ENCODE results near the gene MTMR11. TPM values are rescaled to one million over a fixed set of nuclear protein-coding genes. Genes with fewer than 3 reads are reported as not detected.

The MTMR11 gene, protein sequence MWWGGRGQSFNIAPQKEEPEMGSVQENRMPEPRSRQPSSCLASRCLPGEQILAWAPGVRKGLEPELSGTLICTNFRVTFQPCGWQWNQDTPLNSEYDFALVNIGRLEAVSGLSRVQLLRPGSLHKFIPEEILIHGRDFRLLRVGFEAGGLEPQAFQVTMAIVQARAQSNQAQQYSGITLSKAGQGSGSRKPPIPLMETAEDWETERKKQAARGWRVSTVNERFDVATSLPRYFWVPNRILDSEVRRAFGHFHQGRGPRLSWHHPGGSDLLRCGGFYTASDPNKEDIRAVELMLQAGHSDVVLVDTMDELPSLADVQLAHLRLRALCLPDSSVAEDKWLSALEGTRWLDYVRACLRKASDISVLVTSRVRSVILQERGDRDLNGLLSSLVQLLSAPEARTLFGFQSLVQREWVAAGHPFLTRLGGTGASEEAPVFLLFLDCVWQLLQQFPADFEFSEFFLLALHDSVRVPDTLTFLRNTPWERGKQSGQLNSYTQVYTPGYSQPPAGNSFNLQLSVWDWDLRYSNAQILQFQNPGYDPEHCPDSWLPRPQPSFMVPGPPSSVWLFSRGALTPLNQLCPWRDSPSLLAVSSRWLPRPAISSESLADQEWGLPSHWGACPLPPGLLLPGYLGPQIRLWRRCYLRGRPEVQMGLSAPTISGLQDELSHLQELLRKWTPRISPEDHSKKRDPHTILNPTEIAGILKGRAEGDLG
- total RNA-seq (2013) = 47.4 TPM
- polyA plus RNA-seq (100 to 1,000 TPM in 1 of 3 donors, 10 to 100 TPM in 2; 53.1 to 152 (median 54.6) TPM), polyA minus RNA-seq (30.8 and 41.0 TPM in 2 replicates), total RNA-seq (16.3 to 172 (median 95.9) reads per million in 11 experiments)

DNA sequence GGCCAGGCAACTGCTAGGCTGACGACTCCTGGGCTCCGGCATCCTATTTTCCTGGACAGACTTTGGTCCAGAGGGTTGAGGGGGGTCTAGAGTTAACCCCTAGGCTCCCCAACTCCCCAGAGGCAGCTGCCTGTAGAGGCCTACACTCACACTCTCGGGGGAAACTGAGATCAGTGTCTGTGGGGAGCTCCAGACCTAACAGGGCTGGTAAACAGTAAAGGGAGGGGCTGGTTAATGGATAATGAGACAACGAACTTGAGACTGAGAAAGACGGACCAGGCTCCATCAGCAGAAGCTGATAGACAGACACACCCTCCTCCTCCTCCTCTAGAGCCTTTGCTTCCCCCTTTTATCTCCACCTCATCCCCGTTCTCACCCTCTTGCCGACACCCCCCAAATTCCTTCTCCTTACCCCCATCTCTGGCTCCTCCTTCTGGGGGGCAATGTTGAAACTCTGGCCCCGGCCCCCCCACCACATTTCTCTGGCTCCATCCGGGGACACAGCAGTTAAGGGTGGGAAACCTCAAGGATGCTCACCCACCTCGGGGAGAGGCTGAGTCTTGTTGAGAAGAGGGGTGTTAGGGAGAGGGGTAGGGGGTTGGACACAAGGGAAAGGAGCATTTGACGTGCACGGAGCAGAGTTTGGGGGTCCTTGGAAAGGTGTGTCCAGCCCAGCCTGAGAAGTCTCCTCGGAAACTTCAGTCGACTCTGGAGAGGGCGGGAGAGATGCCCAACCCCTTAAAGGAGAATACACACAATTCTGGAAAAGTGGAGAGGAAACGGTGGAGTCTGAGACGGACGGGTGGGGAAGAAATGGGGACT is at the start of gene MTMR11:
Gene MTMR11 (minus strand): TSS at position 710 of the 822 bp plus-strand sequence. CDS start 232 bp downstream, at position 478.
- Mint-ChIP-seq H3K9me3 (peaks cover 0 to 1% (median 0%) of the 10 kb centered on the region in 7 donors), H3K27me3 (ENCODE audit: low read depth in 3 of 3) (peaks cover 0 to 12% (median 0%) of the 10 kb centered on the region in 3 donors), H3K27ac (peak within 1 kb of the TSS in 6 of 7 donors; percentile 43 to 90 (median 65)), H3K36me3 (peaks cover 11 to 14% of the 10 kb centered on the region in 2 donors), H3K4me3 (peak within 1 kb of the TSS; percentile 42 to 45), H3K4me1 (peaks cover 69% of the 10 kb centered on the region)
- H4K20me1 ChIP-seq (ENCODE audit: insufficient read depth, low read length) = no peaks in the 10 kb centered on the region
- no peaks in the 10 kb centered on the region for H3K9me3 ChIP-seq (replicated peaks in 1 of 2; ENCODE audit: control insufficient read depth in 1 of 2, insufficient read depth in 1 of 2, low read length in 2 of 2)
- H3K79me2 ChIP-seq (ENCODE audit: insufficient read depth, low read length) = peaks cover 7% of the 10 kb centered on the region
- H3K9ac ChIP-seq (ENCODE audit: insufficient read depth, low read length, poor library complexity, severe bottlenecking) = no peak within 1 kb of the TSS
- peaks cover 44 to 69% of the 10 kb centered on the region in 2 donors for H3K4me1 ChIP-seq (ENCODE audit: control insufficient read depth in 1 of 2, insufficient read depth in 2 of 2, low read length in 2 of 2)
- TF ChIP-seq, protein P1, sequence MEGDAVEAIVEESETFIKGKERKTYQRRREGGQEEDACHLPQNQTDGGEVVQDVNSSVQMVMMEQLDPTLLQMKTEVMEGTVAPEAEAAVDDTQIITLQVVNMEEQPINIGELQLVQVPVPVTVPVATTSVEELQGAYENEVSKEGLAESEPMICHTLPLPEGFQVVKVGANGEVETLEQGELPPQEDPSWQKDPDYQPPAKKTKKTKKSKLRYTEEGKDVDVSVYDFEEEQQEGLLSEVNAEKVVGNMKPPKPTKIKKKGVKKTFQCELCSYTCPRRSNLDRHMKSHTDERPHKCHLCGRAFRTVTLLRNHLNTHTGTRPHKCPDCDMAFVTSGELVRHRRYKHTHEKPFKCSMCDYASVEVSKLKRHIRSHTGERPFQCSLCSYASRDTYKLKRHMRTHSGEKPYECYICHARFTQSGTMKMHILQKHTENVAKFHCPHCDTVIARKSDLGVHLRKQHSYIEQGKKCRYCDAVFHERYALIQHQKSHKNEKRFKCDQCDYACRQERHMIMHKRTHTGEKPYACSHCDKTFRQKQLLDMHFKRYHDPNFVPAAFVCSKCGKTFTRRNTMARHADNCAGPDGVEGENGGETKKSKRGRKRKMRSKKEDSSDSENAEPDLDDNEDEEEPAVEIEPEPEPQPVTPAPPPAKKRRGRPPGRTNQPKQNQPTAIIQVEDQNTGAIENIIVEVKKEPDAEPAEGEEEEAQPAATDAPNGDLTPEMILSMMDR (IDR thresholded peaks at IDR 0.05) = no peak
- H3K27ac ChIP-seq (ENCODE audit: low read depth in 1 of 2, low read length in 2 of 2) = no peak within 1 kb of the TSS
- DNase-seq = no peak
- 80% methylated on average over 5 of the region's 18 CpGs for WGBS (ENCODE audit: insufficient coverage)
- no peak within 1 kb of the TSS for H3K4me3 ChIP-seq (replicated peaks in 1 of 3; ENCODE audit: low read depth in 2 of 3, low read length in 3 of 3)
- no peaks in the 10 kb centered on the region for H3K27me3 ChIP-seq (ENCODE audit: control insufficient read depth in 2 of 2, insufficient read depth in 2 of 2, low read length in 2 of 2)
- no peaks in the 10 kb centered on the region for H3K36me3 ChIP-seq (replicated peaks in 1 of 2; ENCODE audit: control insufficient read depth in 1 of 2, insufficient read depth in 2 of 2, low read length in 2 of 2)
- peak within 1 kb of the TSS; percentile 11 for H3K4me2 ChIP-seq (replicated peaks; ENCODE audit: extremely low read depth, low read length, poor library complexity, severe bottlenecking)
- intact Hi-C loops (cut with micrococcal nuclease) = loop anchor here in 1 of 2 donors (5.0 to 10.0 kb wide), 3 partner anchors 39 to 248 kb away; partner anchors contain the start of gene BOLA1
- peak within 1 kb of the TSS; percentile 2 for H2AFZ ChIP-seq (ENCODE audit: insufficient read depth, low read depth, low read length, poor library complexity, severe bottlenecking)
